Activated CD8-positive, alpha-beta T cell treated with anti-CD3 and anti-CD28 coated beads, Interleukin-2, amount 10 ng/mL, durations not matched to agents 7 days and 5 days (primary cell): ENCODE results near the gene SBNO2. TPM values are rescaled to one million over a fixed set of nuclear protein-coding genes. Genes with fewer than 3 reads are reported as not detected.

Experiments
- ATAC-seq: fragments of 150-1000 bp; cut with Tn5 transposase; one replicate; pipeline ENCODE4 v1.10.0; 2021; ENCODE audit warnings: moderate library complexity
- CTCF ChIA-PET: fragments of 350-600 bp; sonication (Branson Sonifier 250); formaldehyde crosslinking; loops from one replicate; lab custom pipeline; 2021; ENCODE audit warnings: antibody characterized with exemption; lab: Charles Lee
- POLR2A ChIA-PET: fragments of 350-600 bp; sonication (Branson Sonifier 250); formaldehyde crosslinking; loops from one replicate; lab custom pipeline; 2021; ENCODE audit warnings: antibody characterized with exemption; lab: Charles Lee
- DNase-seq: peaks from one replicate; pipeline ENCODE4 v3.0.0-alpha.2; 2020
- H3K27ac Mint-ChIP-seq: one replicate; pipeline ENCODE4 v1.8.0; 2021; ENCODE audit warnings: mild to moderate bottlenecking, mixed read lengths
- H3K27me3 Mint-ChIP-seq: one replicate; pipeline ENCODE4 v1.8.0; 2021; ENCODE audit warnings: low read depth, mixed read lengths
- H3K36me3 Mint-ChIP-seq: one replicate; pipeline ENCODE4 v1.8.0; 2021; ENCODE audit warnings: low read depth, mixed read lengths
- H3K4me1 Mint-ChIP-seq: one replicate; pipeline ENCODE4 v1.8.0; 2021; ENCODE audit warnings: low read depth, mixed read lengths
- H3K4me3 Mint-ChIP-seq: one replicate; pipeline ENCODE4 v1.8.0; 2021; ENCODE audit warnings: mild to moderate bottlenecking, mixed read lengths
- H3K9me3 Mint-ChIP-seq: one replicate; pipeline ENCODE4 v1.8.0; 2022; ENCODE audit warnings: mixed read lengths; ENCODE audit not compliant: insufficient read depth
- total RNA-seq, 2 experiments: library from RNA; stranded (reverse); gene quantifications; one replicate each; pipeline ENCODE4 v1.2.3, GENCODE V29; 2021

The SBNO2 gene
- total RNA-seq, 2 experiments from 2014 or later = 58.6 to 70.5 TPM

DNA sequence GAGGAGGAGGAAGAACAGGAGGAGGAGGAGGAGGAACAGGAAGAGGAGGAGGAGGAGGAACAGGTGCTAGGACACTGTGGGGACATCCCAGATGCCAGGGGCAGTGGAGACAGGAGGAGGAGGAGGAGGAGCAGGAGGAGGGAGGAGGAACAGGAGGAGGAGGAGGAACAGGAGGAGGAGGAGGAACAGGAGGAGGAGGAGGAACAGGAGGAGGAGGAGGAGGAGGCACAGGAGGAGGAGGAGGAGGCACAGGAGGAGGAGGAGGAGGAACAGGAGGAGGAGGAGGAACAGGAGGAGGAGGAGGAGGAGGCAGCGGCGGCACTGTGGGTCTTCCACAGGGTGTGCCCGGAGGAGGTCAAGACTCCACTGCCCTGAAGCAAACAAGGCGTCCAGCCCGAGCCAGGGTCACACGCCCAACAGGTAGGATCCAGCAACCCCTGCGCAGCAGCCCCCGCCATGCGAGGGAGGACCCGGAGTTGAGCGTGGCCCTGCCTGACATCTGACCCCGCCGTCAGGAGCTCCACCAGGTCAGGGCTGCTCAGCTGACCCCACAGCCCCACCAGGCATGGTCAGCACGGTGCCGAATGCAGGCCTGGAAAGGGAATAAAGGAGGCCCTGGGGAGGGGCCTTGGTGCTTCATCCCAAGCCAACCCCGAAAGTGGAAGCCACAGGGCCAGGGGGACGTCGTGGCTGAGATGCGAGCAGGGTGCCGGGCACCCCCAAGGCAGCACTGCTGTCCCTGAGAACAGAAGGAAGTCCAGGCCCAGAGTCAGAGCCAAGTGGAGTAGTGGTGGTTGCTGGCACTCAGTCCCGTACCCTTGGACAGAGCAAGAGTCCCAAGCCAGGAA, 9.2 kb downstream of the SBNO2 start:
- Mint-ChIP-seq H3K9me3 (no peaks in the 10 kb centered on the region), H3K4me1 (peaks cover 6% of the 10 kb centered on the region), H3K27ac (no peak overlapping the region), H3K36me3 (peaks cover 7% of the 10 kb centered on the region), H3K27me3 (no peaks in the 10 kb centered on the region), H3K4me3 (no peak overlapping the region)
- DNase-seq = no peak
- ChIA-PET POLR2A (no interaction called here), CTCF (no interaction called here)
- ATAC-seq = no peak

DNA sequence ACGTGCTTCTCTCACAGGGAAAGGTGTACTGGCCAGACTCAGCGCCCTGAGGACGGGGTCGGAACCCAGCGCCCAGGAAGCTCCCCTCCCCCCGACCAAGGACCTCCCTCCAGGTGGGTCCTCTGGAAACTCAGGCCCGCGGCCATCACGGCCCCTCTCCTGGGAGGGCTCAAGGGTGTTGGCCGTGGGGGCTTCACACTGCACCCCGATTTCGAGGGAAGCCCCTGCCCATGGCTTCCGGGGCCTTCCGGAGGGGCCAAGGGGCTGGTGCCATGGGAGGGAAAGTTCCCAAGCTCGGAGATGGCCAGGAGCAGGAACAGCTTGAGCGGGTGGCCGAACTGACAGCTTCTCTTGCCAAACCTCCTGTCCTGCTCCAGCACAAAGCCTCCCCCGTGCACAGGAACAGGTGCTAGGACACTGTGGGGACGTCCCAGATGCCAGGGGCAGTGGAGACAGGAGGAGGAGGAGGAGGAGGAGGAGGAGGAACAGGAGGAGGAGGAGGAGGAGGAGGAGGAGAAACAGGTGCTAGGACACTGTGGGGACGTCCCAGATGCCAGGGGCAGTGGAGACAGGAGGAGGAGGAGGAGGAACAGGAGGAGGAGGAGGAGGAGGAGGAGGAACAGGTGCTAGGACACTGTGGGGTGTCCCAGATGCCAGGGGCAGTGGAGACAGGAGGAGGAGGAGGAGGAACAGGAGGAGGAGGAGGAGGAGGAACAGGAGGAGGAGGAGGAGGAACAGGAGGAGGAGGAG, 10.0 kb downstream of the SBNO2 start:
- Mint-ChIP-seq H3K4me3 (no peak overlapping the region), H3K9me3 (no peaks in the 10 kb centered on the region), H3K27me3 (no peaks in the 10 kb centered on the region), H3K36me3 (peaks cover 7% of the 10 kb centered on the region), H3K27ac (no peak overlapping the region), H3K4me1 (peaks cover 3% of the 10 kb centered on the region)
- ChIA-PET POLR2A (no interaction called here), CTCF (no interaction called here)
- ATAC-seq (no peak), DNase-seq (no peak)

DNA sequence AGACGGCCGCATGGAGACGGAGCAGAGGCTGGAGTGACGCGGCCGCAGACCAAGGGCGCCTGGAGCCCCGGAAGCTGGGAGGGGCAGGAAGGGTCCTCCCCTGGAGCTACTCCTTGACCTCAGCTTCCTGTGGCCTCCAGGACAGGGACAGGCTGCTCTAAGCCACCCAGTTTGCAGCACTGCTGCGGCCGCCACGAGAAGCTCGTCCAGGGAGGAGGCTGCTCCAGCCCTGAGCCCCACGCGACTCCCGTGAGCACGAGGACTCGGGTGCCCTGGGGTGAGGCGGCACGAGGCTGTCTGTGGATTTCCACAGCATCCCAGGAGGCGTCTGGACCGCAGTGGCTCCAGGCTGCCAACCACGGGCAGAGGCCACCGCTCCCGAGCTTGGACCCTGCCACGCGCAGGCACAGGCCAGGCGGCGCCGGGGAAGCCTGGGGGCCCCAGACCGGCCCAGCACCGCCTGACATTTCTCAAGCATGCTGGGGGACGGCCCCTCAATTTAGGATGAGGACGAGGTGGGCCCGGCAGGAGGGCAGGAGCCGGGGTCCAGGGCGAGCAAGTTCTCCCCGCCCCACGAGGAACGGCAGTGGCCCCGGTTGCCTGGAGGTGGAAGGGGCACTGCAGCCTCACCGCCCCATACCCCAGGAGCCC, 10.7 kb downstream of the SBNO2 start:
- ATAC-seq (no peak), DNase-seq (no peak)
- Mint-ChIP-seq H3K9me3 (no peaks in the 10 kb centered on the region), H3K4me3 (no peak overlapping the region), H3K27me3 (no peaks in the 10 kb centered on the region), H3K27ac (no peak overlapping the region), H3K36me3 (peaks cover 5% of the 10 kb centered on the region), H3K4me1 (no peaks in the 10 kb centered on the region)
- ChIA-PET CTCF (no interaction called here), POLR2A (no interaction called here)

DNA sequence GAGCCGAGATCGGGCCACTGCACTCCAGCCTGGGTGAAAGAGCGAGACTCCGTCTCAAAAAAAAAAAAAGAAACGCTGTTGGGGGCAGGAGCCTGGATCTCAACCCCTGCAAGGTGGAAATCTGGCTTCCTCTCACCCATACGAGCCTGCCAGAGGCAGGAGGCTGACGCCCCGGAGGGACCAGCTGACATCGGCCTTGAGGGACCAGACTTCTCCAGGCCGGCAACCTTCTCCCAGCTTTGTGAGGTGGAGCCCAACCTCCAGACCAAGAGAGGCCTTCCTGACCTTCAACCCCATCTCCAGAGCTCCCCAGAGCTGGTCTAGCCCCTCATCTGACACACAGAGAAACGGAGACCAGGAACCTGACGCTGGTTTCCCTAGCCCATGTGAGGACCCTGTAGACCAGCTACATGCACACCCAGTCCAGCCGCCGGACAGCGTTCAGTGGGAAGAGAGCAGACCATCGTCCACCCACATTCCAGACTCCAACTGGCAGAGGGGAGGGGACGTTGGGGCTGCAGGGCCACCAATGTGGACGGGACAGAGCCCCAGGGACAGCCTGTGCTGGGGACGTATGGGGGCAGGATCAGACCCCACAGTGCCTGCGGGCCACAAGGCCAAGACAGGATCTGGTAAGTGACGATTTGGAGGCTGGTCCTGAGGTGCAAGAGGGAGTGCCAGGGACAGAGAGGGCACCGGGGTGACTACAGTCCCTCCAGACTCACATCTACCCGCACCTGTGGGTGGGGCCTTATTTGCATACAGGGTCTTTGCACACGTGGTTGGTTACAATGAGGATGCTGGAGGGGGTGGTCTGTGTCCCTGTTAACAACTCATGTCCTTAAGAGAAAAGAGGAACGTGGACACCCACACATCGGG, 11.4 kb downstream of the SBNO2 start:
- H3K9me3 Mint-ChIP-seq = no peaks in the 10 kb centered on the region
- ChIA-PET POLR2A (no interaction called here), CTCF (no interaction called here)
- DNase-seq = no peak
- H3K27ac Mint-ChIP-seq = no peak overlapping the region
- ATAC-seq = no peak
- H3K4me1 Mint-ChIP-seq = no peaks in the 10 kb centered on the region
- H3K36me3 Mint-ChIP-seq = peaks cover 5% of the 10 kb centered on the region
- H3K4me3 Mint-ChIP-seq = no peak overlapping the region
- H3K27me3 Mint-ChIP-seq = no peaks in the 10 kb centered on the region

DNA sequence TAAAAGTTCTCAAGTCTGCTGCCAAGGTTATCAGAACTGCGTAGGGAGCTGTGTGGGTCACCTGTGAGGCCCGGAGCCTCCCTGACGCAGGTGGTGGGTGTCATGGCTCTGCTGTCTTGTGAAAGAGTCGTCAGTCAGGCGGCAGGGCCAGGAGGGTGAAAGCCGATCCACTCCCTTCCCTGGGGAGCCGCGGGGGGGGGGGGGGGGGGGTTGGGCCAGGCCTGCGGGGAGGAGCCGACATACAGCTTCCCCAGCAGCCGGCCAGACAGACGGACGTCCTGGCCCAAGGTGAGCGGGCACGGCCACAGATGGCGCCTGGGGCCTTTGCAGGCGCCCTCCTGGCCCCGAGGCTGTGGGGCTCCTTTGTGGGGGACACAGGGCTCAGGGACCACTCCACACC, 12.4 kb downstream of the SBNO2 start:
- DNase-seq (no peak), ATAC-seq (no peak)
- Mint-ChIP-seq H3K4me1 (no peaks in the 10 kb centered on the region), H3K36me3 (peaks cover 3% of the 10 kb centered on the region), H3K9me3 (no peaks in the 10 kb centered on the region), H3K27ac (no peak overlapping the region), H3K27me3 (no peaks in the 10 kb centered on the region), H3K4me3 (no peak overlapping the region)
- POLR2A ChIA-PET = no interaction called here
- CTCF ChIA-PET = no interaction called here

DNA sequence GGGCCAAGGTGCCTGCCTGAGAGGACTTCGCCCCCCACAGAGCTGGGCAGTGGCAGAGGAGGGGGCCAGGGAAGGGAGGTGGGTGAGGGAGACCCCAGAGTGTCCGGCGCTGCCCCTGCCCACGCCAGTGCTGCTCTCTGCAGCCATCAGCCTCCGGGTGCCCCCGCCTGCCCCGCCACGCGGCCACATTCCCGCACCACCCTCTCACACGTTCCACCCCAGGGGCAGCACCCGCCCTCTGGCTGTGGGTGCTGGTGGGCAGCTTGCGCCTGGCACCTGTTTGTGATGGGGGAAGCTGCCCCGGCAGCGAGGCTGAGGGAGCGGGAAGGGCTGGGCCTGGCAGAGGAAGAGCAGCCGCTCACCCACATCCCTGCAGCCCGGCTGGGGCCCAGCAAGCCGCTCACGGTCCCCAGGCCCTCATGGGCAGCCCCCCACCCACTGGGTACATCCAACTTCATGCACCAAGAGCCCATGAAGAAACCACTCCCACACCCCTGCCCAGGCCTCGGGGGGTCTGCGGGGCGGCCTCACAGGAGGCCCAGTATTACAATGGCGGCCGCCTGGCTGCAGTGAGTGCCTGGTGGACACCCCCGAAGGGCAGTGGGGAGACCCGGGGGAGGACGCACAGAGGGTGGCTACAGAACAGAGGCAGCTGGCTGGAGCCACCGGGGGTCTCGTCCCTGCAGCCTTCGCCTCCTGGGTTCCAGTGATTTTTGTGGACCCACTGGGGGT, 14.0 kb downstream of the SBNO2 start:
- DNase-seq = no peak
- ChIA-PET POLR2A (no interaction called here), CTCF (no interaction called here)
- ATAC-seq = no peak
- H3K4me1 Mint-ChIP-seq = no peaks in the 10 kb centered on the region
- no peak overlapping the region for H3K27ac Mint-ChIP-seq
- H3K36me3 Mint-ChIP-seq = no peaks in the 10 kb centered on the region
- H3K27me3 Mint-ChIP-seq = no peaks in the 10 kb centered on the region
- no peaks in the 10 kb centered on the region for H3K9me3 Mint-ChIP-seq
- no peak overlapping the region for H3K4me3 Mint-ChIP-seq

DNA sequence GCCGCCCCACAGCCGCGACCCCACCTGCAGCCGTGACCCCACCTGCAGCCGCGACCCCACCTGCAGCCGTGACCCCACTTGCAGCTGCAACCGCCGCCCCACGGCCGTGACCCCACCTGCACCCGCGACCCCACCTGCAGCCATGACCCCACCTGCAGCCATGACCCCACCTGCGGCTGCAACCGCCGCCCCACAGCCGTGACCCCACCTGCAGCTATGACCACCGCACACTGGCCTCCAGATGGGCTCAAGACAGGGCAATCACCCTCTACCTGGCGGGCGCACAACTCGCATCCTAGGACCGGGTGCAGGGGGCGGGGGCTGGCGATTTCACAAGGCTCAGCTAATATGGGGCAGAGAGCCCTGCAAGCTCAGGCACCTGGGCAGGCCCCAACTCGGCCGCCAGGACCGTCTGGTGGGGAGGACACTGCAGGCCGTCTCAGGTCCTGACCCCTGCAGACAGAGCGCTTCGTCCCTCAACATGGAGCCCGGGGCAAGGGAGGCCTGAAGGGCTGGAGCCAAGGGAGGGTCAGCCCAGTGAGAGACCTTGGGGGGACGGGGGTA, 15.1 kb downstream of the SBNO2 start:
- POLR2A ChIA-PET = no interaction called here
- CTCF ChIA-PET = no interaction called here

DNA sequence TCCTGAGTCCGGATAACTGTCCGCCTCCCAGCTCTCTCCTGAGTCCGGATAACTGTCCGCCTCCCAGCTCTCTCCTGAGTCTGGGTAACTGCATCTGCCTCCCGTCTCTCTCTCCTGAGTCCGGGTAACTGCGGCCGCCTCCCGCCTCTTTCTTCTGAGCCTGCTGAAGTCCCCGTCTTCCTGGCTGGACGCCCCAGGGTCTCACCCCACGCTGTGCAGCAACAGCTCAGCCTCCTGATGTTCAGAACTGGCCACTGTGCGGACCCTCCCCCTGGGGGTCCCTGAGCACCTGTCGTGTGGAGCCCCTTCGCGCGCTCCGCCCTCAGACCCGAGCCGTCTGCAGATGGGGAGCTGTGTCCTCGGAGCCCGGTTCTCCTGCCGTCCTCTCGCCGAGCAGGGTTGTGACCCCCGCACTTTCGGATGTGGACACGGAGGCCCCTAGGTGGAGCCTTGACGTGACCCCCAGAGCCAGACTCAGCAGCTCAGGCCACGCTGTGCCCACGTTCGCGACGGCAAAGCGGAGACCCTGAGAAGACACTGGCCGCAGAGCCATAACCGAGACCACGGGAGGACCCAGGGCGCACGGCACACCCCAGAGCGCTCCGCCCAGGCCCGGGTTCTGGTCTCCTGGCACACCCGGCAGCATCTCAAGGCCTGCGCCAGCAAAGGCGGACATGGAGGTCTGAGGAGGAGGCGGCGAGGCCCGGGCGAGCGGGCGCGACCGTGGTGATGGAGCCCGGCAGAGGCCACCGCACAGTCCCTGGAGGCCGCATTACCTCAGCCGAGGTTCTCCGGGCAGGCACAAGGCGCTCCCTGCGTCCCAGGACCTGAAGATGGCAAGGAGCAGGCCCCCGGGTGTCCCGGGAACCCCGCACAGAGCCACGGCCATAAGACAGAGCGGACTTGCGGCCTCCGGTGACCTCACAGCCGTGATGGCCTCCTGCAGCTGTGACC, 15.9 kb downstream of the SBNO2 start:
- no peaks in the 10 kb centered on the region for H3K4me1 Mint-ChIP-seq
- H3K4me3 Mint-ChIP-seq = no peak overlapping the region
- POLR2A ChIA-PET = no interaction called here
- H3K27ac Mint-ChIP-seq = no peak overlapping the region
- DNase-seq (no peak), ATAC-seq (no peak)
- no peaks in the 10 kb centered on the region for H3K36me3 Mint-ChIP-seq
- CTCF ChIA-PET = no interaction called here
- H3K27me3 Mint-ChIP-seq = no peaks in the 10 kb centered on the region
- no peaks in the 10 kb centered on the region for H3K9me3 Mint-ChIP-seq

More for the DNA sequence above, 15.1 kb downstream of the SBNO2 start:
- no peaks in the 10 kb centered on the region for H3K9me3 Mint-ChIP-seq
- no peak overlapping the region for H3K27ac Mint-ChIP-seq
- ATAC-seq (no peak), DNase-seq (no peak)
- H3K36me3 Mint-ChIP-seq = no peaks in the 10 kb centered on the region
- H3K4me3 Mint-ChIP-seq = no peak overlapping the region
- H3K4me1 Mint-ChIP-seq = no peaks in the 10 kb centered on the region
- H3K27me3 Mint-ChIP-seq = no peaks in the 10 kb centered on the region

DNA sequence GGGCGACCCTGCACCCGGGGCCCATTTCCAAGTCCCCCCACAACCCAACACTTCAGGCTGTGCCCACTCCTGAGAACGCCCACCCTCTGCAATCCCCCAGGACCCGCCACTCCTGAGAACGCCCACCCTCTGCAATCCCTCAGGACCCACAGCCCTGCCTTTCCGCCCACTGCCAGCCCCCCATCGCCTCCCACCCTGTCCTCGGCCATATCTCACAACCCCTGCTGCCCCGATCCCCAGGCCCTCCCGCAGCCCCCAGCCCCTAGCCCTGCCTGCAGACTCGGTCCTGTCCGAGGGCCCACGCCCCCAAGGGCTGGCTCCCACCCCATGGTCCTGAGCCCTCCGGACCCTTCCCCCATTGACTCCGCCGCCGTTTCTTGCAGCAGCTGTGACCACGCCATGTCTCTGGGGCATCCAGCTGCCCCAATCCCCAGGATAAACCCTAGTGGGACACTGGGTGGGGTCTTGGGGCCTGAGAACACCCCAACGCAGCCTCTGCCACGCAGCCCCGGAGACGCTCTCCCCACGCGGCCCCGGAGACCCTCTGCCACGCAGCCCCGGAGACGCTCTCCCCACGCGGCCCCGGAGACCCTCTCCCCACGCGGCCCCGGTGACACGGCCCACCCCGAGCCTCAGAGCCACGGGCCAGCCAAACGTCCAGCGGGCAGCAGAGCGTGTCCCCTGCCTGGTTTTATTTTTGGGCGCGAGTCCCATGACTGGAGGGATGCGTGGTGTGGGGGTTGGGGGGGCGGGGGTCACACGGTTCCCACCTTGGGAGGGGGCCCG, 17.0 kb downstream of the SBNO2 start:
- CTCF ChIA-PET = no interaction called here
- peaks cover 4% of the 10 kb centered on the region for H3K36me3 Mint-ChIP-seq
- POLR2A ChIA-PET = no interaction called here
- H3K9me3 Mint-ChIP-seq = no peaks in the 10 kb centered on the region
- no peak overlapping the region for H3K27ac Mint-ChIP-seq
- DNase-seq (no peak), ATAC-seq (no peak)
- no peaks in the 10 kb centered on the region for H3K4me1 Mint-ChIP-seq
- H3K27me3 Mint-ChIP-seq = no peaks in the 10 kb centered on the region
- H3K4me3 Mint-ChIP-seq = no peak overlapping the region
